Mesenchymal stem cell (in vitro differentiated cells and primary cell): Measurements from ENCODE around the gene KCNJ18.
"Not testable (repeated sequence)": the region's sequence is repeated elsewhere in the genome, so short reads cannot be mapped to it uniquely, and the experiment has no call there.

Experiments used
- DNase-seq: peaks from one replicate; pipeline ENCODE4 v3.0.0-alpha.2; 2013
- H2AFZ ChIP-seq: one replicate; pipeline ENCODE4 v1.6.1; 2013; ENCODE audit warnings: low read depth, mild to moderate bottlenecking, control low read depth, inconsistent platforms, low read length, moderate library complexity
- H2AK5ac ChIP-seq: 2 replicates; pipeline ENCODE4 v1.6.1; 2013; ENCODE audit warnings: low read length, moderate library complexity, mild to moderate bottlenecking, inconsistent platforms; ENCODE audit not compliant: severe bottlenecking
- H2BK120ac ChIP-seq: one replicate; pipeline ENCODE4 v1.6.1; 2013; ENCODE audit warnings: low read depth, mild to moderate bottlenecking, inconsistent platforms, low read length, moderate library complexity
- H2BK12ac ChIP-seq, 2 experiments: one replicate each; pipeline ENCODE4 v1.6.1; 2013; ENCODE audit warnings: inconsistent platforms in 2 of 2, low read length in 2 of 2, mild to moderate bottlenecking in 2 of 2, moderate library complexity in 2 of 2, control low read depth in 1 of 2
- H2BK15ac ChIP-seq: one replicate; pipeline ENCODE4 v1.6.1; 2013; ENCODE audit warnings: mild to moderate bottlenecking, low read depth, inconsistent platforms; ENCODE audit not compliant: poor library complexity, severe bottlenecking
- H2BK5ac ChIP-seq: 2 replicates; pipeline ENCODE4 v1.6.1; 2013; ENCODE audit warnings: low read depth, mild to moderate bottlenecking, low read length, control low read depth, inconsistent platforms; ENCODE audit not compliant: poor library complexity, severe bottlenecking
- H3K14ac ChIP-seq, 2 experiments: one replicate each; pipeline ENCODE4 v1.6.1; 2013; ENCODE audit warnings: inconsistent platforms in 2 of 2, low read length in 2 of 2, control low read depth in 1 of 2, mild to moderate bottlenecking in 1 of 2, moderate library complexity in 1 of 2
- H3K18ac ChIP-seq, 2 experiments: one replicate each; pipeline ENCODE4 v1.6.1; 2013; ENCODE audit warnings: inconsistent platforms in 2 of 2, low read length in 2 of 2, control low read depth in 1 of 2, low read depth in 1 of 2, mild to moderate bottlenecking in 1 of 2
- H3K23ac ChIP-seq, 2 experiments: one replicate each; pipeline ENCODE4 v1.6.1; 2013; ENCODE audit warnings: inconsistent platforms in 2 of 2, low read length in 2 of 2, mild to moderate bottlenecking in 2 of 2, moderate library complexity in 2 of 2, control low read depth in 1 of 2
- H3K27ac ChIP-seq: 2 replicates; pipeline ENCODE4 v1.5.1; 2013; ENCODE audit warnings: mild to moderate bottlenecking, moderate library complexity, low read length, control low read depth, inconsistent platforms; ENCODE audit not compliant: poor library complexity, severe bottlenecking
- H3K27me3 ChIP-seq, 2 experiments: 2 replicates each; pipeline versions ENCODE4 v1.6.1 to v1.7.0; 2013; ENCODE audit warnings: low read length in 2 of 2, mild to moderate bottlenecking in 2 of 2, moderate library complexity in 2 of 2, control low read depth in 1 of 2, inconsistent platforms in 1 of 2; ENCODE audit not compliant: control insufficient read depth in 1 of 2, insufficient read depth in 1 of 2
- H3K36me3 ChIP-seq, 2 experiments: 2 replicates each; pipeline versions ENCODE4 v1.6.1 to v1.7.0; 2013; ENCODE audit warnings: low read length in 2 of 2, control low read depth in 1 of 2, inconsistent platforms in 1 of 2, low read depth in 1 of 2, mild to moderate bottlenecking in 1 of 2; ENCODE audit not compliant: insufficient read depth in 2 of 2, control insufficient read depth in 1 of 2
- H3K4ac ChIP-seq, 2 experiments: one replicate each; pipeline ENCODE4 v1.6.1; 2013; ENCODE audit warnings: inconsistent platforms in 2 of 2, low read length in 2 of 2, mild to moderate bottlenecking in 2 of 2, moderate library complexity in 2 of 2, control low read depth in 1 of 2, low read depth in 1 of 2
- H3K4me1 ChIP-seq: 2 replicates; pipeline ENCODE4 v1.6.1; 2013; ENCODE audit warnings: low read depth, low read length, control low read depth; ENCODE audit not compliant: control insufficient read depth, insufficient read depth
- H3K4me2 ChIP-seq: 2 replicates; pipeline ENCODE4 v1.6.1; 2013; ENCODE audit warnings: low read length, mild to moderate bottlenecking, inconsistent platforms; ENCODE audit not compliant: poor library complexity, severe bottlenecking
- H3K4me3 ChIP-seq, 2 experiments: 2 replicates each; pipeline versions ENCODE4 v1.5.1 to v1.7.0; 2013; ENCODE audit warnings: low read length in 2 of 2, mild to moderate bottlenecking in 2 of 2, control low read depth in 1 of 2, low read depth in 1 of 2; ENCODE audit not compliant: insufficient read depth in 1 of 2
- H3K79me1 ChIP-seq: replicated peaks from 2 replicates; pipeline ENCODE4 v1.6.1; 2013; ENCODE audit warnings: mild to moderate bottlenecking, control low read depth, low read length, inconsistent platforms; ENCODE audit not compliant: poor library complexity, severe bottlenecking
- H3K9ac ChIP-seq: 2 replicates; pipeline ENCODE4 v1.7.0; 2013; ENCODE audit warnings: mild to moderate bottlenecking, low read length, moderate library complexity
- H3K9me3 ChIP-seq: 2 replicates; pipeline ENCODE4 v1.7.0; 2013; ENCODE audit warnings: mild to moderate bottlenecking, low read length; ENCODE audit not compliant: control insufficient read depth
- H4K8ac ChIP-seq: one replicate; pipeline ENCODE4 v1.6.1; 2013; ENCODE audit warnings: inconsistent platforms, mild to moderate bottlenecking, low read length, moderate library complexity
- H4K91ac ChIP-seq: one replicate; pipeline ENCODE4 v1.6.1; 2013; ENCODE audit warnings: mild to moderate bottlenecking, low read length, inconsistent platforms
- WGBS: methylation state at CpG from one replicate; pipeline ENCODE4 v1.1.7; 2013; ENCODE audit warnings: mixed read lengths; 5-methylcytosine and 5-hydroxymethylcytosine counted together

KCNJ18 gene

DNA sequence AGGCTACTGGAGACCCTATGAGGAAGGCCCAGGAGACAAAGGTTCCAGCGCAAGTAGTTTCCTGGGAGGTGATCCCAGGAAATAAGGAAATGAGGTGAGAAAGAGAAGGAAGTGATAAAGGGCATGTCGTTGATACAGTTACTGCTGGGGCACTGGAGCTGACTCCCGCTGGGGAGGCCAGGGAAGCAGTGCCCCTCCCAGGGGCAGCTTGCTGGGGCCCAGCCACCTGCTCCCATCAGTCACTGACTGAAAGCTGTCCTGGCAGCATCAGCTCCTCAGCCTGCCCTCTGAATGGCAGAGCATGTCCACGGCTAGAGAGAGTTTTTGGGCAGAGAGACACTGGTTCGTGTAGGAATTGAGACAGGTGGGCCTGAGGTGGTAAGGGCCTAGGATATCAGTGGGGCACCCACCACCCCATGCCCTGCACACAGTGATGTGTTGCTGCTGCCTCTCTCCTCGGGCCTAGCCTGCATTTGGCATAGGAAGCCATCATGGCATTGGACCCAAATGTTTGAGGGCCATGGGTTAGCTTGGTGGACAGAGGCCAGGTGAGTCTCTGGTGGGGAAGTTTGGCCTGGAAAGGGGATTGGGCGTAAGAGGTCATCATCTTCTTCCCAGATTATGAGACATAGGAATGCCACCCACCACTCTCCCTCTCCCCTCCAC, 4.7 kb downstream of the KCNJ18 start:
- not testable (repeated sequence) for H2BK12ac ChIP-seq, H3K4ac ChIP-seq, H3K27me3 ChIP-seq, H3K4me2 ChIP-seq, H2BK120ac ChIP-seq, H4K8ac ChIP-seq, H3K79me1 ChIP-seq, H3K9ac ChIP-seq, H2BK5ac ChIP-seq, H3K36me3 ChIP-seq, H3K4me3 ChIP-seq, H3K4me1 ChIP-seq, H3K14ac ChIP-seq, H2AK5ac ChIP-seq, H3K9me3 ChIP-seq, H4K91ac ChIP-seq, H3K18ac ChIP-seq, H3K23ac ChIP-seq, DNase-seq, H3K27ac ChIP-seq, H2BK15ac ChIP-seq, H2AFZ ChIP-seq
- WGBS = 50% methylated on average over 6 of the region's 7 CpGs

DNA sequence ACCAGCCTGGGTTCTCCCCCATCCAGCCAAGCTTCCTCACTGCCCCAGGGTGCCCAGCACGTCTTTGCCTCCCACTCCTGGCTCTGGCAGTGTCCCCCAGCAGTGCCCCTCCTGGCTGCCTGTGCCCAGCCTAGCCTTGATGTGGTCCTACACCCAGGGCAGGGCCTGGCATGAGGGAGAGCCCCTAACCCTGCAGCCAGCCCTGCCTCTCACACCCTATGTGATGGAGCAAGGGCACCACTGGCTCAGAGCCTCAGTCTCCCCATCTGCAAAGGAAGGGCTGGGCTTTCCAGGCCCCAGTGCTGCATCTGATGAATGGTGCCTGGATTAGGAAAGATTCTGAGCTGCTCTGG, 5.2 kb downstream of the KCNJ18 start:
- H2BK12ac ChIP-seq, H3K9ac ChIP-seq, H3K27me3 ChIP-seq, H2BK5ac ChIP-seq, H3K4me1 ChIP-seq, H3K9me3 ChIP-seq, H3K36me3 ChIP-seq, H3K4ac ChIP-seq, H2AK5ac ChIP-seq, H4K8ac ChIP-seq, H2BK120ac ChIP-seq, H3K4me2 ChIP-seq, H2BK15ac ChIP-seq, H3K27ac ChIP-seq, H3K79me1 ChIP-seq, H3K23ac ChIP-seq, H2AFZ ChIP-seq, H3K4me3 ChIP-seq, H4K91ac ChIP-seq, H3K18ac ChIP-seq, H3K14ac ChIP-seq, DNase-seq: not testable (repeated sequence)
- WGBS = 11% methylated on average over 1 of the region's 1 CpG

DNA sequence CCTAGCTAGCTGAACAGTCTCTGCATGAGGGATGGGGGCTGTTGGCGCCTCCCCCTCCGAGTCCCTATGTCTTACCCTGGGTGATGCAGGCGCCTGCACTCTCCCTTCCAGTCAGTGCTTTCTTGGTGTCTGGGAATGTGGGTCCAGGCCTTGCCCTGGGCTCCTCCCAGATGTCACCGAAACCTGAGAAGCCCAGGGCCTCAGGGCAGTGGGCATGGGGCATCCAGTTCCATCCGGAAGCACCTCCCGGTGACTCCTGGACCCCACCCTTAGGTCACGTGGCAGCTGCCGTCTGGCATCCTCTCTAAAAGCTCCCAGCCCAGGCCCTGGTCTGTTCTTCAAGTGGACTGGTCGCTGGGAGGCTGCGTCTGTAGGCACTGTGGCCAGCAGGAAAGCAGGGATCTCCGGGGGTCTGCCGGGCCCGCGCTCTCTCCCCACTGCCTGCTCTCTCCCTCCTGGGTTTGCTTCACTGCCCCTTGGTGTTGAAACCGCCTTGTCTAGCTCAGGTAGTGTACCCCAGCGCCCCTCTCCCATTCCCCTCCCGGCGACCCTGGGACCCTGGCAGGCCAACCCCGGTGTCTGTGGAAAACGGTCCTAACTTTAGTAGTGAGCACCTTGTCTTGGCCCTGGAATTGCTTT, 6.2 kb downstream of the KCNJ18 start:
- not testable (repeated sequence) for H3K27ac ChIP-seq, H2AK5ac ChIP-seq, H4K8ac ChIP-seq, H3K79me1 ChIP-seq, H3K4me2 ChIP-seq, H2BK120ac ChIP-seq, H3K9ac ChIP-seq, H2BK12ac ChIP-seq, H3K23ac ChIP-seq, H3K18ac ChIP-seq, H3K14ac ChIP-seq, H3K4me3 ChIP-seq, H2BK15ac ChIP-seq, H3K27me3 ChIP-seq, H3K4ac ChIP-seq, H3K9me3 ChIP-seq, H4K91ac ChIP-seq, H3K36me3 ChIP-seq, H2AFZ ChIP-seq, H2BK5ac ChIP-seq, DNase-seq, H3K4me1 ChIP-seq
- WGBS = 74% methylated on average over 13 of the region's 20 CpGs

DNA sequence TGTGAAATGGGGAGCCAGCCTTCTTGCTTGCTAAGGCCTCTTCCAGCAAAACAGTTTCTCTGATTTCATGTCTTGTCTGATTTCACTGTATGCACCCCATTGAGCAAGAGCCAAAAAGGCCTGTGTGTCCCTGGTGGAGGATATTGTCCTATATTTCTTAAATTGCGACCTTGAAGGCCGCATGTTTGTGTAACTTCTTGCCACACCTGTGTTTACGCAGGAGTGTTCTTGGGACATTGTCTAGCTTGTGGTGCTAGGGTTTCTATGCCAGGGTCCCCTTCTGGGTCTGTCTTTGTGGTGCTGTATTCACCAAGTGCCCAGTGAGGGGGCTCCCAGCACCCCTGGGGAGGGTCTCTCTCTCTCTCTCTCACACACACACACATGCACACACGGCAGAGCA, 6.8 kb downstream of the KCNJ18 start:
- not testable (repeated sequence) for H3K9ac ChIP-seq, H3K79me1 ChIP-seq, H3K27ac ChIP-seq, H3K27me3 ChIP-seq, H2BK12ac ChIP-seq, H4K91ac ChIP-seq, H2AFZ ChIP-seq, H4K8ac ChIP-seq, H3K4ac ChIP-seq, H2AK5ac ChIP-seq, DNase-seq, H2BK120ac ChIP-seq, H2BK5ac ChIP-seq, H3K4me1 ChIP-seq, H3K18ac ChIP-seq, H3K9me3 ChIP-seq, H2BK15ac ChIP-seq, H3K23ac ChIP-seq, H3K4me2 ChIP-seq, H3K4me3 ChIP-seq, H3K14ac ChIP-seq, H3K36me3 ChIP-seq
- 70% methylated on average over 2 of the region's 4 CpGs for WGBS
